ENCODE results near the gene CAMK1G.

The CAMK1G gene

GRCh38 chr1:209564849-209565248 is 18.7 kb upstream of the CAMK1G start:
- no peak for DNase-seq (ENCODE audit: low spot score)

- peak; percentile 69 for DNase-seq (ENCODE audit: low spot score)
Measured at GRCh38 chr1:209565759-209566678, 17.5 kb upstream of the CAMK1G start.

- no peak for DNase-seq (ENCODE audit: low spot score)
Measured at GRCh38 chr1:209567698-209568175, 15.8 kb upstream of the CAMK1G start.

GRCh38 chr1:209569455-209570207 is 13.9 kb upstream of the CAMK1G start:
- peak; percentile 70 for DNase-seq (ENCODE audit: low spot score)

- DNase-seq (ENCODE audit: low spot score), result no peak
Measured at GRCh38 chr1:209570743-209571142, 12.8 kb upstream of the CAMK1G start.

DNA sequence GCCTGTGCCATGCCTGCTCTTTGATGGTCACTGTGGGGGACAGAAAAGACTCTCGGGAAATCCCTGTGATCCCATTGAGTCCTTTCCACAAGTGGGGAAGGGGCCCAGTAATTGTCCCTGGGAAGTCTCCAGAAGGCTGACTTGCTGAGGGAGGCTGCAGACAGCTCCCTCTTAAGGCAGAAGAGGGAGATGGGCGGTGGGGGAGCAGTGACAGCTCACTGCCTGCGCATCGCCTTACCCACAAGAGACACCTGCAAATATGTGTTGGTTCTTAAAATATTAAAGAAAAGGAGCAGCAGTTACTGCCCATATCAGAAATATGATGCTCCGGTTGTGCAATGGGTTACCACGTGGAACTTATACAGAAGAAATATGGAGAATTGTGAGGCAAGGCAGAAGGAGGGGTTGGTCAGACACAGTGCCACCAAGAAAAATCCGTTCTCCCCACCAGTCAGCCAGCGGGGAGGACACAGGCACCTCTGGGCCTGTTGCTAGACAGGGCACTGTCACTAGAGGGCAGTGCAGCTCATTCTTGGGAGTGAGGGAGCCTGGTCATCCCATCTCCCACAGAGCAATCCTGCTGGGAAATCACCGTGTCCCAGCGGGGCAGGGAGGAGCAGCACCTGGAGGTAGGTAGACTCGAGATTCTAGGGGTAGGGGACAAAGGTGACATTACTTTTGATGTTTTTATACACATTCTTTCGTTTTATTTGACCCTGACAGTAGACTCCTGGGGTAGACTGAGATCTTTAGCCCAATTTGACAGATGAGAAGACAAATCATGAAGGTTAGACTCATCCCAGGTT is 6.9 kb upstream of the CAMK1G start:
- DNase-seq (ENCODE audit: low spot score), result peak; percentile 63

DNA sequence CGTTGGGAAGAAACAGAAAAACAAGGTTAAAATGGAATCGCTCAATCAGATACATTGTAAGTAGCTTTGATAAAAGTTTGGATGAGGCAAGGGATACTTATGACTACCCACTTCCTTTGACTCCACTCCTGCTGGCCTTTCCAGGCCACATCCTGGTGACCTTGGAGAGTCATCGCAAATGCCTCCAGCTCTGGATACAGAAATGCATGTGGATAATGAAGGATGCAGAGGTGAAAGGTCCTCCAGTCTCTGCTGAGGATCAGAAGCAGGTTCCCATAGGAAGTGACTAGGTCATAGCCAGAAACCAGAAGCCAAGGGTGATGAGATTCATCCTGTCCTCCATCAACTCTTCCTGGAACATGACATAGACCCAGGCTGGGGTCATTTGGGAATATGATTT is 6.2 kb upstream of the CAMK1G start:
- DNase-seq (ENCODE audit: low spot score), result no peak

DNA sequence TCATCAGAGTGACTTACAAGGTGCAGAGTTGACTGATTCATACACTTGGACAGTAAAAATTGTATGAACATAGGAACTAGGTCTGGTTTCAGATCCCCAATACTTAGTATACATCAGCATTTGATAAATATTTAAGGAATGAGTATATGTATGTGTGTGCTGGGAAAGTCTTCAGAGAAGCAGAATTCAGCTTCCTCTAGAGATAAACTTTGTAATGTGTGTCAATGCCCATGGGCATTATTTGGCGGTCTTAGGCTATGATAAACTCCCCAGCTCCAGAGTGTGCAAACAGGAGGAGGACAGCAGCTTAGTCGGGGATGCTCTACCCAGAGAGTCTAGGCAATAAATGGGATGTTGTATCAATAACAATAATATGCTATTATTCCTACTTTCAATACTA is 2.9 kb upstream of the CAMK1G start:
- no peak for DNase-seq (ENCODE audit: low spot score)

DNA sequence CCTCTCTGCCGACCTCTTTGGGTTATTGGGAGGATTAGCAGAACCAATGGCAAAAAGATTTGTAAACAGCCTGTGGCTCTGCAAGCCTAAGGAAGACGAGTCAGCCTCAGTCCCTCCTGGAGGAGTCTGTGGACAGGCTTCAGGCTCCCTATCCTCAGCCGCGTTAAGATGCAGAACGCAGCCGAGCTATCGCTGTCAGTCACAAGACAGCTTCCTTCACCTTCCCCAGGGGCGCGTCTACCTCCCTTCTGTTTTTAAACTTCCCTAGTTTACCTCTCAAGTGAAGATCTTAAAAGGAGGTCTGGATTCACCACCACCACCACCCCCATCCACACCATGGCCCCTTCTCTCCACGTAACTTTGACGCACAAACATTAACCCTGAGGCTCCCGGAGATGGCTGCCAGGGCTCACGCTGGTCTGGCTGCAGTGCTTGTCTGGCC is 738 bp downstream of the CAMK1G start:
- DNase-seq (ENCODE audit: low spot score), result no peak

DNA sequence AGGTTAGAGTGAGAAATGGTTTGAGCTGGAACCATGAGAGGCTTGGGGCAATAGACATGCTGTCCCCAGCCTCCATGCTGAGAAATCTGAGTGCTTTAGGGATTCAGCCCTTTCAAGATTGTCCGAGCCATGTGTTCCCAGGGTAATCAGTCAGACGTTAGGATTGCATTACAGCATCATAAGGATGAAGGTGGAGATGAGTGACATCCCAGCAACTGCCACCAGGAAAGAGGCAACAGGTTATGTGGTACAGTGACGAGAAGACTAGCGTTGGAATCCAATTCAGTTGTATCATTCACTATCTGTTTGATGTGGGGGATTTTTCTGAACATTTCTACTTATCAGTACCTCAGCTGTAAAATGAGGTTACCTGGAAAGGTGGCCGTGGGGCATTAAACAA is 1.7 kb downstream of the CAMK1G start:
- no peak for DNase-seq (ENCODE audit: low spot score)

GRCh38 chr1:209585672-209586071 is 2.2 kb downstream of the CAMK1G start:
- DNase-seq (ENCODE audit: low spot score), result no peak

DNA sequence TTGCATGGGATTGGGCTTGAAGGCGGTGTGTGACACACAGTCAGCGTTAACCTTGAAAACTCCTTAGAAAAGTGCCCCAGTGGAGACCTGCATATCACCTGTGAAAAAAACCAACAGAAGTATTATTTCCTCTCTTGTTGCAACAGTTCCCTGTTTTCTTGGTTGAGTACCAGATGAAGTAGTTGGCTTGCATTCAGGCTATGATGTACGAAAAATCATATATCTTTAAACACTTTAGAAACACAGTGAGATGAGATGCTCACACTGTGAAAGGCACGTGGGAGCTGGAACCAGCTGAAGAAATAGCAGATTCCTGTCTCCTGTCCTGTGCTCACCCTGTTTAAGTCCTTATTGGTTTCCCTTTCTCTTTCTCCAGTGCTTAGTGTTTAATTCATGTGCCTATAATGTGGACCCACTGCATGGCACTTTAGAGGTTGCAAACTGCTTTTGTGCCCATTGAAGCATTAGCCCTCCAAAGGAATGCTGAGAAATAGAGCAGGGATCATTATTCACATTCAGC is 2.8 kb downstream of the CAMK1G start:
- DNase-seq (ENCODE audit: low spot score), result no peak

DNA sequence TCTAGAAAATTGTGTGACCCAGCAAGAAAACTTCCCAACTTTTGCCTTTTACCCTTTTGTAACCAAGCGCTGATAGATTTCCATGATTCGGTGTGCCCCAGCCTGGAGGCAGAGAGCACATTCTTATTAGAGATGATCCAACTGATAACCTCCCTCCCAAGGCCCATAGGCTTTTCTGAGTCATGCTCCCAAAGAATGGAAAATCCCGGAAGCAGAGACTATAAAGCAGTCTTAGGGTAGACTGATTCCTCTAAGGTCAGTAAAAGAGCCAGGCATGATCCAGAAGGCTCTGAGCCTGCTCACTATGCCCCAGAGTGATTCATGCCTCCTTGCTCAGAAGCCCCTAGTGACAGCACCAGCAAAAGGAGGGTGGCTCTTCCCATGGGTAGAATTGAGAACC is 4.3 kb downstream of the CAMK1G start:
- no peak for DNase-seq (ENCODE audit: low spot score)

GRCh38 chr1:209589440-209589839 is 5.9 kb downstream of the CAMK1G start:
- no peak for DNase-seq (ENCODE audit: low spot score)

- no peak for DNase-seq (ENCODE audit: low spot score)
Measured at GRCh38 chr1:209589863-209590262, 6.3 kb downstream of the CAMK1G start.

- DNase-seq (ENCODE audit: low spot score), result peak; percentile 49
Measured at GRCh38 chr1:209590405-209590804, 6.9 kb downstream of the CAMK1G start.

DNA sequence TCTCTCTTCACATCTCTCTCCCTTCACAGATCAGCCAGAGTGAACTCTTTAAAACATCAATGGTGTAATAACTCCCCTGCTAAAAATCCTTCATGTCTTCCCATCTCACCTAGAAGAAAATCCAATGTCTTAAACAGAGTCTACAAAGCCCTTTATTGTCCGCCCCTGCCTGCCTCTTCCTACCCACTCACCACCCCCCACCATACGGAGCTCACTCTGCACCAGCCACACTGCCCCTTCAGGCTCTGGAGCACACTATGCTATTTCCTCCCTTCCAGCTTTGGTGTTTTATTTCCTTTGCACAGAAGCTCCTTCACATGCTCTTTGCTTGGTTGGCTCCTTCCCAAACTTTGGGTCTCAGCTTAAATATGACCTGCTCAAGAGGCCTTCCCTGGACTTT is 10.2 kb downstream of the CAMK1G start:
- no peak for DNase-seq (ENCODE audit: low spot score)

DNA sequence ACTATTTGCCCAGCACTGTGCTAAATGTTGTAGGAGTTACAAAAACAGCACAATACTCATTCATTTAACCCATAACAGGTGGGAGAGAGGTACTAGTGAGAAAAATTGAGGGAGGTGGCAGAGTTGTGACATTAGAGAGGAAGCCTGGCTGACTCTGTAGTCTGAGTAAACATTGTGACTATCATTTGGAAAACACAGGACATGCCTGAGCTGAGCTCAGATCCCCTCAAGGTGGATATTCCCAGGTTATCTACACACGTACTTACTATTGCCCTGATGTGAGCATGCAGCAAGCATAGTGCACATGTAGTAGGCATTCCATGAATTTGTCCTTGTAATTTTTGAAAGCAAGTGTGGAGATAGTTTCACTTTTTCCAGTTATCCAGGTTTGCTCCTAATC is 10.9 kb downstream of the CAMK1G start:
- no peak for DNase-seq (ENCODE audit: low spot score)

- DNase-seq (ENCODE audit: low spot score), result no peak
Measured at GRCh38 chr1:209595028-209595427, 11.5 kb downstream of the CAMK1G start.

- DNase-seq (ENCODE audit: low spot score), result no peak
Measured at GRCh38 chr1:209595599-209596285, 12.2 kb downstream of the CAMK1G start.

- DNase-seq (ENCODE audit: low spot score), result no peak
Measured at GRCh38 chr1:209597499-209597898, 14.0 kb downstream of the CAMK1G start.
